Measurements from ENCODE around the gene COL13A1.

GRCh38 chr10:69888882-69889584 is 87.3 kb downstream of the COL13A1 start:
- TF ChIP-seq POLR2AphosphoS5 (IDR thresholded peaks at IDR 0.05) (no peak), CTCF (IDR thresholded peaks at IDR 0.05) (no peak)

Measured in upper lobe of left lung (tissue), 4 donors.